Ishikawa (cell line): Measurements from ENCODE around the gene SFT2D1.

Experiments used
- CEBPB ChIP-seq: IDR thresholded peaks from 2 replicates; pipeline ENCODE4 v1.6.1; 2012
- CREB1 ChIP-seq: IDR thresholded peaks from 2 replicates; pipeline ENCODE4 v1.6.1; 2012; ENCODE audit warnings: low read depth
- EGR1 ChIP-seq: IDR thresholded peaks from 2 replicates; pipeline ENCODE4 v1.6.1; 2012
- EP300 ChIP-seq: IDR thresholded peaks from 2 replicates; pipeline ENCODE4 v1.6.1; 2012; ENCODE audit warnings: borderline replicate concordance
- FOXM1 ChIP-seq: IDR thresholded peaks from 2 replicates; pipeline ENCODE4 v1.6.1; 2012; ENCODE audit warnings: low read depth, borderline replicate concordance
- MAX ChIP-seq: IDR thresholded peaks from 2 replicates; pipeline ENCODE4 v1.6.1; 2012
- NFIC ChIP-seq: IDR thresholded peaks from 2 replicates; pipeline ENCODE4 v1.6.1; 2012
- RAD21 ChIP-seq: IDR thresholded peaks from 2 replicates; pipeline ENCODE4 v1.6.1; 2012; ENCODE audit warnings: low read depth
- TAF1 ChIP-seq: IDR thresholded peaks from 2 replicates; pipeline ENCODE4 v1.6.1; 2012; ENCODE audit warnings: low read depth, mild to moderate bottlenecking
- TCF12 ChIP-seq: IDR thresholded peaks from 2 replicates; pipeline ENCODE4 v1.6.1; 2012; ENCODE audit warnings: low read depth
- TEAD4 ChIP-seq: IDR thresholded peaks from 2 replicates; pipeline ENCODE4 v1.6.1; 2012
- YY1 ChIP-seq: IDR thresholded peaks from 2 replicates; pipeline ENCODE4 v1.6.1; 2012; ENCODE audit warnings: low read depth
- ZBTB7A ChIP-seq: IDR thresholded peaks from 2 replicates; pipeline ENCODE4 v1.6.1; 2012; ENCODE audit warnings: low read depth
- TF ChIP-seq, protein P1 (sequence below): IDR thresholded peaks from 2 replicates; pipeline ENCODE4 v1.6.1; 2012; ENCODE audit warnings: low read depth, mild to moderate bottlenecking
- TF ChIP-seq, protein P2 (sequence below): IDR thresholded peaks from 2 replicates; pipeline ENCODE4 v1.6.1; 2012

The SFT2D1 gene

DNA sequence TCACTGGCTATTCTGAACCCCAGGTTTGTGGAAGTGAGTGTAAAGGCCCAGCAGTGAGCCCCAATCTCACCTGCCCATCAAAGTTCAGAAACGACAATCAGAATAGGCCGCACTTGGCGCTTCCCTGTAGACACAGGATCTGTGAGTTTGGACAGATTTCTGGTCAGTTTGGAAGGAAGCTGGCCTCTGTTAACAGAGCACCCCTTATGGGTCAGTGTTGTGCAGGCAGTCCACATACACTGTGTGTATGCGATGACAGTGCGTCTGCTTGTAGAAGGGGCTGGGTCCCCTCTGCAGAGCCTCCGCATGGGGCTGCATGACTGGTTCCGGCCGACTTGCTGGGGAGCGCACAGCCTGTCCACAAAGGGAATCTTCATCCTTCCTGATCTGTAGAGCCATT is 43.8 kb upstream of the SFT2D1 start:
- TF ChIP-seq EGR1: no peak

DNA sequence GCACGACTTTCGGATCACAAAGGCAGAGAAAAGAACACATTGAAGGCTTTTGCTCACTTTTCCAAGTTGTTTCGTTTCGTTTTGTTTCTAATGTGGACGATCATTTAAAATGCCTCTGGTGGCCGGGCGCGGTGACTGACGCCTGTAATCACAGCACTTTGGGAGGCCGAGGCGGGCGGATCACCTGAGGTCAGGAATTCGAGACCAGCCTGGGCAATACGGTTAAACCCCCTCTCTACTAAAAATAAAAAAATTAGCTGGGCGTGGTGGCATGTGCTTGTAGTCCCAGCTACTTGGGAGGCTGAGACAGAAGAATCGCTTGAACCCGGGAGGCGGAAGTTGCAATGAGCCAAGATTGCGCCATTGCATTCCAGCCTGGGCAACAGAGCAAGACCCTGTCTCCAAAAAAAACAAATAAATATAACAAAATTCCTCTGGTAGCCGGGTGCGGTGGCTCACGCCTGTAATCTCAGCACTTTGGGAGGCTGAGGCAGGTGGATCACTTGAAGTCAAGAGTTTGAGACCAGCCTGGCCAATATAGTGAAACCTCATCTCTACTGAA is 41.5 kb upstream of the SFT2D1 start:
- peak; percentile 75; the same call in 1 of the 2 replicates for TF ChIP-seq CEBPB

DNA sequence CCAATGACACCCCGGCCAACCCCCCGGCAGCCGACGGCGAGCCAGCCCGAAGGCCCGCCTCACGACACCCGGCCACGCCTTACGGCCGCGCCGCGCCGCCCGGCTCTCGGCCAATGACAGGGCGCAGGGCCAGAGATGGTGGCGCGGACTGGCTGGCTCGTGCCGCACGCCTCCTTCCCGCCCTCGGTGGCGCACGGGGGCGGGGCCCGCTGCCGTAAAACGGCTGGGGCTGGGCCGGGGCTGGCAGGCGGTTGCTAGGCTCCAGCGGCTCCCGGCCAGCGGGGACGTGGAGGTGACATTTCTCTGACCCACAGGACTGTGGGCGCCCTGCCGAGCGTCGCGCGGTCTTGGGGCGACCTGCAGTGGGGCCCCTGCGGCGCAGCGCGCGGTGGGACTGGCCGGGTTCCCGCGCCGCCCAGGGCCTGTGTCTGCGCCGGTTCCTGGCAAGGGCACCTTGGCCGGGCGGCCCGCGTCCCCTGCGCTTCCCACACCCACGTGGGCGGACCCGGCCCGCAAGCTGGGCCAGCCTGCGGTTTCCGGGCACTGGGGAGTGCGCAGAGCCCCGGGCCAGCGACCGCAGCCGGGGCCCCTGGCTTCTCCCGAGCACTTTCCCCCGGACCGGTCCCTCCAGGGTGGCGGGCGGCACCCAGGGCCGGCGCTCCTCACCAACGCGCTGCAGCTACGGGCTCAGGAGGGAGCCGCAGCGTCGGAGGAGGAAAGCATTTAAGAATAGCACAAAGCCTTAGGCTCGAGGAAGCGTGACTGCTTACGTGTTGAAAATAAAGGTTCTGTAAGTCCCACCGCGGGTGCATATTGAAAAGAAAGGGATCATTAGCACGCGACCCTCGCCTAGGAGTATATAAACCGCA is 40.8 kb upstream of the SFT2D1 start, which contains the start of gene MPC1:
TSS of gene MPC1 (minus strand) at position 8 of the 869 bp plus-strand sequence. CDS start 64 bp downstream, outside the sequence.
- TF ChIP-seq TAF1 (peak; percentile 67; the same call in 1 of the 2 replicates), MAX (peak; percentile 61), CEBPB (no peak), FOXM1 (no peak), TCF12 (peak; percentile 61; the same call in 1 of the 2 replicates), CREB1 (no peak), EGR1 (peak; percentile 33), EP300 (no peak), NFIC (peak; percentile 74; the same call in 1 of the 2 replicates), YY1 (no peak), RAD21 (no peak), TEAD4 (no peak; the same call in 1 of the 2 replicates), ZBTB7A (peak; percentile 37; the same call in 1 of the 2 replicates)
- TF ChIP-seq, protein P1, sequence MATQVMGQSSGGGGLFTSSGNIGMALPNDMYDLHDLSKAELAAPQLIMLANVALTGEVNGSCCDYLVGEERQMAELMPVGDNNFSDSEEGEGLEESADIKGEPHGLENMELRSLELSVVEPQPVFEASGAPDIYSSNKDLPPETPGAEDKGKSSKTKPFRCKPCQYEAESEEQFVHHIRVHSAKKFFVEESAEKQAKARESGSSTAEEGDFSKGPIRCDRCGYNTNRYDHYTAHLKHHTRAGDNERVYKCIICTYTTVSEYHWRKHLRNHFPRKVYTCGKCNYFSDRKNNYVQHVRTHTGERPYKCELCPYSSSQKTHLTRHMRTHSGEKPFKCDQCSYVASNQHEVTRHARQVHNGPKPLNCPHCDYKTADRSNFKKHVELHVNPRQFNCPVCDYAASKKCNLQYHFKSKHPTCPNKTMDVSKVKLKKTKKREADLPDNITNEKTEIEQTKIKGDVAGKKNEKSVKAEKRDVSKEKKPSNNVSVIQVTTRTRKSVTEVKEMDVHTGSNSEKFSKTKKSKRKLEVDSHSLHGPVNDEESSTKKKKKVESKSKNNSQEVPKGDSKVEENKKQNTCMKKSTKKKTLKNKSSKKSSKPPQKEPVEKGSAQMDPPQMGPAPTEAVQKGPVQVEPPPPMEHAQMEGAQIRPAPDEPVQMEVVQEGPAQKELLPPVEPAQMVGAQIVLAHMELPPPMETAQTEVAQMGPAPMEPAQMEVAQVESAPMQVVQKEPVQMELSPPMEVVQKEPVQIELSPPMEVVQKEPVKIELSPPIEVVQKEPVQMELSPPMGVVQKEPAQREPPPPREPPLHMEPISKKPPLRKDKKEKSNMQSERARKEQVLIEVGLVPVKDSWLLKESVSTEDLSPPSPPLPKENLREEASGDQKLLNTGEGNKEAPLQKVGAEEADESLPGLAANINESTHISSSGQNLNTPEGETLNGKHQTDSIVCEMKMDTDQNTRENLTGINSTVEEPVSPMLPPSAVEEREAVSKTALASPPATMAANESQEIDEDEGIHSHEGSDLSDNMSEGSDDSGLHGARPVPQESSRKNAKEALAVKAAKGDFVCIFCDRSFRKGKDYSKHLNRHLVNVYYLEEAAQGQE: no peak
- TF ChIP-seq, protein P2, sequence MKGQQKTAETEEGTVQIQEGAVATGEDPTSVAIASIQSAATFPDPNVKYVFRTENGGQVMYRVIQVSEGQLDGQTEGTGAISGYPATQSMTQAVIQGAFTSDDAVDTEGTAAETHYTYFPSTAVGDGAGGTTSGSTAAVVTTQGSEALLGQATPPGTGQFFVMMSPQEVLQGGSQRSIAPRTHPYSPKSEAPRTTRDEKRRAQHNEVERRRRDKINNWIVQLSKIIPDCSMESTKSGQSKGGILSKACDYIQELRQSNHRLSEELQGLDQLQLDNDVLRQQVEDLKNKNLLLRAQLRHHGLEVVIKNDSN: 0 out of 2 replicates have a peak, but pooled peaks have one; percentile 28

- TF ChIP-seq ZBTB7A (peak; percentile 80; the same call in 1 of the 2 replicates), TCF12 (no peak), CREB1 (no peak), YY1 (peak; percentile 69; the same call in 1 of the 2 replicates), CEBPB (no peak)
- TF ChIP-seq, protein P1: no peak
Observed at GRCh38 chr6:166382500-166382932, 40.2 kb upstream of the SFT2D1 start.

- TF ChIP-seq, protein P1: no peak
- peak; percentile 48; the same call in 1 of the 2 replicates for TF ChIP-seq MAX
- TF ChIP-seq ZBTB7A: no peak; the same call in 1 of the 2 replicates
- no peak for TF ChIP-seq TEAD4
- peak; percentile 28; the same call in 1 of the 2 replicates for TF ChIP-seq TCF12
- peak; percentile 54; the same call in 1 of the 2 replicates for TF ChIP-seq RAD21
Observed at GRCh38 chr6:166381733-166382499, 39.6 kb upstream of the SFT2D1 start.
